ENCODE measurements around the gene PIP5K1B. TPM values are rescaled to one million over a fixed set of nuclear protein-coding genes. Genes with fewer than 3 reads are reported as not detected.
A peak's percentile ranks its signal among the peaks of the same experiment; 100 is the strongest.

Gene PIP5K1B
- total RNA-seq, 1 experiment from 2014 or later: 2.5 TPM

- WGBS (ENCODE audit: extremely low coverage, insufficient read length, low lambda C conversion rate): no CpG with 5 or more reads among the region's 4 CpGs
- no peak overlapping the region for H3K9ac ChIP-seq (ENCODE audit: extremely low read depth, insufficient read length, low read length)
- no peaks in the 10 kb centered on the region for H3K9me3 ChIP-seq (ENCODE audit: control insufficient read depth, low read depth, low read length)
- no peak overlapping the region for H2AFZ ChIP-seq (ENCODE audit: low read length)
- H3K79me2 ChIP-seq (ENCODE audit: insufficient read depth, low read length): no peaks in the 10 kb centered on the region
- TF ChIP-seq CTCF (conservative IDR thresholded peaks at IDR 0.05): no peak
- no peak overlapping the region for H3K27ac ChIP-seq (ENCODE audit: insufficient read length, low read depth, low read length)
- no peak overlapping the region for H4K5ac ChIP-seq (ENCODE audit: insufficient read length, low read depth, low read length)
- H3K4me1 ChIP-seq (ENCODE audit: insufficient read depth, low read length): peaks cover 5% of the 10 kb centered on the region; the same call in 1 of the 2 replicates
- peaks cover 22 to 46% (median 46%) of the 10 kb centered on the region in 3 experiments for H3K36me3 Mint-ChIP-seq (ENCODE audit: insufficient read depth in 1 of 3, low read depth in 3 of 3)
- H3K27ac Mint-ChIP-seq: peak overlapping the region; percentile 11 to 90 (median 87); a peak in 4 of 7 replicates
- no peaks in the 10 kb centered on the region for H3K79me1 ChIP-seq (ENCODE audit: insufficient read depth, low read depth, low read length, poor library complexity, severe bottlenecking)
- H3K23ac ChIP-seq (ENCODE audit: insufficient read length, low read depth, low read length): no peak overlapping the region
- no peak overlapping the region for H2BK20ac ChIP-seq (ENCODE audit: low read depth, low read length, poor library complexity, severe bottlenecking)
- H2BK12ac ChIP-seq (ENCODE audit: insufficient read length, low read depth, low read length): no peak overlapping the region
- no peak overlapping the region for H3K4ac ChIP-seq (ENCODE audit: low read depth, low read length)
- no peaks in the 10 kb centered on the region for H3K9me3 Mint-ChIP-seq
- H4K8ac ChIP-seq (replicated peaks; ENCODE audit: insufficient read length, low read depth, low read length): no peak overlapping the region
- no peak overlapping the region for H2BK15ac ChIP-seq (ENCODE audit: low read depth, low read length)
- H3K14ac ChIP-seq (ENCODE audit: insufficient read depth, low read length): no peak overlapping the region
- no peaks in the 10 kb centered on the region for H4K20me1 ChIP-seq (ENCODE audit: control insufficient read depth, insufficient read depth, insufficient read length)
- H3K23me2 ChIP-seq (ENCODE audit: insufficient read length, low read depth, low read length, poor library complexity, severe bottlenecking): no peaks in the 10 kb centered on the region
- H2BK5ac ChIP-seq (ENCODE audit: insufficient read length, low read length): no peak overlapping the region
- H4K91ac ChIP-seq (ENCODE audit: insufficient read length, low read depth, low read length): no peak overlapping the region
- H3K27me3 Mint-ChIP-seq (ENCODE audit: low read depth): no peaks in the 10 kb centered on the region
- H2AK5ac ChIP-seq (ENCODE audit: insufficient read length, low read length): no peak overlapping the region
- H3K4me2 ChIP-seq (ENCODE audit: insufficient read depth, insufficient read length, low read length): no peak overlapping the region
- no peak overlapping the region for H2BK120ac ChIP-seq (ENCODE audit: low read depth, low read length, poor library complexity, severe bottlenecking)
- DNase-seq: no peak
- no peak overlapping the region for H3T11ph ChIP-seq (ENCODE audit: low read length)
- H3K27me3 ChIP-seq (ENCODE audit: insufficient read depth, low read length): no peaks in the 10 kb centered on the region
- H3K4me3 Mint-ChIP-seq: no peak overlapping the region
- no peak overlapping the region for H3K56ac ChIP-seq (ENCODE audit: insufficient read length, low read depth, low read length)
- no peak overlapping the region for H3K18ac ChIP-seq (ENCODE audit: insufficient read length, low read depth, low read length)
- peaks cover 9 to 10% of the 10 kb centered on the region in 2 experiments for H3K4me1 Mint-ChIP-seq
Observed at GRCh38 chr9:69056191-69056815, 351.3 kb downstream of the PIP5K1B start.
